Thyroid gland (tissue), 4 donors: Measurements from ENCODE around the gene S100A16. TPM values are rescaled to one million over a fixed set of nuclear protein-coding genes. Genes with fewer than 3 reads are reported as not detected.
A peak's percentile ranks its signal among the peaks of the same experiment; 100 is the strongest.

Experiments used
- DNase-seq, 2 donors: peaks; one replicate each; pipeline ENCODE4 v3.0.0-alpha.2; 2019
- H3K27ac ChIP-seq, 3 donors: fragments of 200-600 bp; sonication (generic); 1 replicate in 2 of 3; 2 replicates in 1 of 3; pipeline ENCODE4 v1.5.1; 2016 to 2019; ENCODE audit warnings: mild to moderate bottlenecking in 1 of 3, moderate library complexity in 1 of 3
- H3K27me3 ChIP-seq: fragments of 200-600 bp; sonication (generic); one replicate; pipeline ENCODE4 v1.5.1; 2019
- H3K36me3 ChIP-seq, 2 donors: fragments of 200-600 bp; sonication (generic); one replicate each; pipeline ENCODE4 v1.5.1; 2016 to 2019
- H3K4me1 ChIP-seq, 2 donors: fragments of 200-600 bp; sonication (generic); one replicate each; pipeline ENCODE4 v1.5.1; 2017 to 2019
- H3K4me3 ChIP-seq, 3 donors: fragments of 200-600 bp; sonication (generic); replicated peaks in 1 of 3; 1 replicate in 2 of 3; 2 replicates in 1 of 3; pipeline ENCODE4 v1.5.1; 2016; ENCODE audit warnings: mild to moderate bottlenecking in 1 of 3
- H3K9me3 ChIP-seq: fragments of 200-600 bp; sonication (generic); one replicate; pipeline ENCODE4 v1.5.1; 2017
- POLR2A ChIP-seq, 2 donors: fragments of 450-650 bp; IDR thresholded peaks; one replicate each; pipeline ENCODE4 v1.6.1; 2017; ENCODE audit warnings: antibody characterized with exemption in 2 of 2, mild to moderate bottlenecking in 2 of 2, moderate library complexity in 1 of 2
- whole genome bisulfite sequencing, 2 donors: methylation state at CpG; one replicate each; pipeline ENCODE4 v1.1.5; 2017; 5-methylcytosine and 5-hydroxymethylcytosine counted together
- intact Hi-C: fragments of 100-400 bp; cut with DNase I; formaldehyde crosslinking; loops from one replicate; pipeline ENCODE4 v1.15.1; 2023
- total RNA-seq, 4 donors: library from RNA; depleted of rRNA; stranded (reverse); fragments of >200 nt; gene quantifications; one replicate each; pipeline ENCODE4 v1.2.3, GENCODE V29; 2016
- TF ChIP-seq, protein P1 (sequence below), 6 experiments: fragments of 200-600 bp in 3 of 6; fragments of 450-650 bp in 3 of 6; sonication (generic) in 3 of 6; IDR thresholded peaks; one replicate each; pipeline ENCODE4 v1.5.1; 2016 to 2019; ENCODE audit warnings: antibody characterized with exemption in 6 of 6, mild to moderate bottlenecking in 2 of 6, inconsistent platforms in 1 of 6, moderate library complexity in 1 of 6

S100A16 gene
- total RNA-seq, 4 donors from 2014 or later = 62.7 to 104 (median 76.3) TPM

DNA sequence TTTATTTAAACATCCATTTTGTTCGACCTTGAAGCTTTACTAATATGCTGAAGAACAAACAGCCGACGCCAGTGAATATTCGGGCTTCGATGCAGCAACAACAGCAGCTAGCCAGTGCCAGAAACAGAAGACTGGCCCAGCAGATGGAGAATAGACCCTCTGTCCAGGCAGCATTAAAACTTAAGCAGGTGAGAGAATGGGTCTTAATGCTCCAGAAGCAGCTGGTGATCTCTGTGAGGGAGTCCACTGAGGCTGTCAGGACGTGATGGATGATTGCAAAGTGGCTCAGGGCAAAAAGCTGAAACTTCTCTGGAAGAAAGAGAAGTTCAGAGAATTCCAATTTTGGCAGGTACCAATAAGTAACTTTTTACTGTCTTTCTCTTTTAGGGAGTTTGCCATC is 25.3 kb upstream of the S100A16 start:
- Histone ChIP-seq H3K9me3 (no peaks in the 10 kb centered on the region), H3K4me3 (no peak overlapping the region), H3K27ac (no peak overlapping the region), H3K36me3 (peaks cover 58 to 71% of the 10 kb centered on the region in 2 donors), H3K27me3 (no peaks in the 10 kb centered on the region), H3K4me1 (peaks cover 20 to 23% of the 10 kb centered on the region in 2 donors)
- 90 to 95% methylated on average over 6 of the region's 6 CpGs for WGBS, 2 donors
- no peak for DNase-seq
- intact Hi-C loops = no loop called here
- TF ChIP-seq, protein P1, sequence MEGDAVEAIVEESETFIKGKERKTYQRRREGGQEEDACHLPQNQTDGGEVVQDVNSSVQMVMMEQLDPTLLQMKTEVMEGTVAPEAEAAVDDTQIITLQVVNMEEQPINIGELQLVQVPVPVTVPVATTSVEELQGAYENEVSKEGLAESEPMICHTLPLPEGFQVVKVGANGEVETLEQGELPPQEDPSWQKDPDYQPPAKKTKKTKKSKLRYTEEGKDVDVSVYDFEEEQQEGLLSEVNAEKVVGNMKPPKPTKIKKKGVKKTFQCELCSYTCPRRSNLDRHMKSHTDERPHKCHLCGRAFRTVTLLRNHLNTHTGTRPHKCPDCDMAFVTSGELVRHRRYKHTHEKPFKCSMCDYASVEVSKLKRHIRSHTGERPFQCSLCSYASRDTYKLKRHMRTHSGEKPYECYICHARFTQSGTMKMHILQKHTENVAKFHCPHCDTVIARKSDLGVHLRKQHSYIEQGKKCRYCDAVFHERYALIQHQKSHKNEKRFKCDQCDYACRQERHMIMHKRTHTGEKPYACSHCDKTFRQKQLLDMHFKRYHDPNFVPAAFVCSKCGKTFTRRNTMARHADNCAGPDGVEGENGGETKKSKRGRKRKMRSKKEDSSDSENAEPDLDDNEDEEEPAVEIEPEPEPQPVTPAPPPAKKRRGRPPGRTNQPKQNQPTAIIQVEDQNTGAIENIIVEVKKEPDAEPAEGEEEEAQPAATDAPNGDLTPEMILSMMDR (IDR thresholded peaks at IDR 0.05) = no peak
- no peak for TF ChIP-seq POLR2A (IDR thresholded peaks at IDR 0.05)

DNA sequence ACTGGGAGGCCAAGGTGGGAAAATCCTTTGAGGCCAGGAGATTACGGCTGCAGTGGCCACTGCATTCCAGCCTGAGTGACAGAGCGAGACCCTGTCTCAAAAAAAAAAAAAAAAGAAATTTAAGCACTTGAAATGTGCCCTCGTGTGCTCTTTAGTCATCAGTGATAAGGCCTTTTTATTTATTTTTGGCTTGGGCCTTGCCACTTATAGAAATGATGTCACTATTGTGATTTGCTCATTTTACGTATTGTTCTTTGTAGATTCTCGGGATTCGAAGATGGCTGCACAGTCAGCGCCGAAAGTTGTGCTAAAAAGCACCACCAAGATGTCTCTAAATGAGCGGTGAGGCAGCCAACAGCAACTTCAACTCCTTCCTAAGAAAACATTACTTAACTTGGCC is 23.4 kb upstream of the S100A16 start:
- intact Hi-C loops = no loop called here
- no peaks in the 10 kb centered on the region for H3K9me3 ChIP-seq
- 94% methylated on average over 9 of the region's 9 CpGs for WGBS, 2 donors
- no peak overlapping the region for H3K4me3 ChIP-seq
- H3K4me1 ChIP-seq = peaks cover 25 to 31% of the 10 kb centered on the region in 2 donors
- H3K27ac ChIP-seq = no peak overlapping the region
- peaks cover 39 to 54% of the 10 kb centered on the region in 2 donors for H3K36me3 ChIP-seq
- no peak for DNase-seq
- no peak for TF ChIP-seq POLR2A (IDR thresholded peaks at IDR 0.05)
- TF ChIP-seq, protein P1 (IDR thresholded peaks at IDR 0.05) = no peak
- no peaks in the 10 kb centered on the region for H3K27me3 ChIP-seq

DNA sequence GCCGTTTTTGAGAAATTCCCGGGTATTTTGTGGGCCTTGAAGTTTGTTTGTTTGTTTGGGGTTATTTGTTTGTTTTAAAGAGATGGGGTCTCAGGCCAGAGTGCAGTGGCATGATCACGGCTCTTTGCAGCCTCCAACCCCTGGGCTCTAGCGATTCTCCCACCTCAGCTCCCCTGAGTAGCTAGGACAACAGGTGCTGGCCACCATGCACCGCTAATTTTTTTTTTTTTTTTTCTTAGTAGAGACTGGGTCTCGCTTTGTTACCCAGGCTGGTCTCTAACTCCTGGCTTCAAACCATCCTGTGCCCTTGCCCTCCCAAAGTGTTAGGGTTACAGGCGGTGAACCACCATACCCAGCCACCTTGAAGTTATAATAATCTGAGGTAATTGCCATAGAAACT is 22.9 kb upstream of the S100A16 start:
- intact Hi-C loops = no loop called here
- Histone ChIP-seq H3K4me1 (peaks cover 25 to 32% of the 10 kb centered on the region in 2 donors), H3K27me3 (no peaks in the 10 kb centered on the region), H3K9me3 (no peaks in the 10 kb centered on the region), H3K4me3 (no peak overlapping the region), H3K27ac (no peak overlapping the region), H3K36me3 (peaks cover 34 to 49% of the 10 kb centered on the region in 2 donors)
- no peak for DNase-seq
- TF ChIP-seq, protein P1 (IDR thresholded peaks at IDR 0.05) = no peak
- no peak for TF ChIP-seq POLR2A (IDR thresholded peaks at IDR 0.05)
- WGBS, 2 donors = 84 to 90% methylated on average over 7 of the region's 7 CpGs

DNA sequence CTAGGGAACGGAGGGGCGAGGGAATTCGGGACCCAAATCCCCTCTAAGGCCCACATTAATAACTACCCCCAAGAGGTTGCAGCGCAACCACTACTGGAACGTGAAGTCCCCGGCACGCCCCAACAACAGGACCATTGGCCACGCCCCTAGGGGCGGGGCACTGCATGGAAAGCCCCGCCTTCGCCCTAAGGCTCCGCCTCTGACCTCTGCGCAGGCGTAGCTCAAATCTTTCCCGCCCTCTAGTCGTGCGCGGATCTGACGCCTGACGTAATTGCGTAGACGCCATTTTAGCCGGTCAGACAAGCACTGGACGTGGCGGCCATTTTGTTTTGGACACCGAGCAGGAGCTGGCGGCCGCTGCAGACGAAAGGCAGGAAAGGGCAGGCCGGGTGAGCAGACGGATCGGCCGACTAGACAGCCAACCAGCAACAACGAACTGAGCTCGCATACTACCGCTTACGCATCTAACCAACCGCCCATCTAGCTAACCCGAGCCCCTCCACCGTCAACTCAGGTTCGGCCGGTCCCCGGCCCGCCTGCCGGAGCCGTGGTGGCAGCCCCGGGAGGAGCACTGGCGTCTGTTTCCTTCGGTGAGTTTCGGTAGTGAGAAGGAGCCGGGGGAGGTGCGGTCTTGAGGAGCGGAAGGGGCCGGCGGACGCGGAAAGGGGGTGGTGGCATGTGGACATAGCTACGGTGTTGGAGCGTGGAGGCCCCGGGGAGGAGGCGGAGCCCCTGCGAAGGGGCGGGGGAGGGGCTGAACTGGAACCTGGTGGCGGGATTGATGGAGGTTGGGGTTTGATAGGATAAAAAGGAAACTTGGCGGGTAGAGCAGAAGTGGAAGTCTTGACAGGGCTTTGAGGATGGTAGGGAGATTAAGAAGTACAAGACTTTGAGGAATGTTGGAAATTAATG is 21.1 kb upstream of the S100A16 start, which contains the start of gene CHTOP:
Gene CHTOP (plus strand): TSS at position 313 of the 912 bp plus-strand sequence. CDS start 2,523 bp downstream, outside the sequence.
- Histone ChIP-seq H3K4me3 (peak within 1 kb of the TSS; percentile 30 to 89 (median 70)), H3K27ac (peak within 1 kb of the TSS; percentile 100), H3K36me3 (peaks cover 23 to 31% of the 10 kb centered on the region in 2 donors), H3K27me3 (no peaks in the 10 kb centered on the region), H3K9me3 (no peaks in the 10 kb centered on the region), H3K4me1 (peaks cover 30 to 45% of the 10 kb centered on the region in 2 donors)
- peak; percentile 97 to 98 for DNase-seq
- intact Hi-C loops = no loop called here
- WGBS, 2 donors = 0 to 1% methylated on average over 39 to 41 of the region's 65 CpGs
- TF ChIP-seq, protein P1 (IDR thresholded peaks at IDR 0.05) = peak in 2 of 6 experiments; percentile 16 to 29
- TF ChIP-seq POLR2A (IDR thresholded peaks at IDR 0.05) = peak; percentile 33 to 97
